ENCODE measurements around the gene NEGR1.

Gene NEGR1

GRCh38 chr1:71755441-71755840, 526.9 kb downstream of the NEGR1 start:
- Histone ChIP-seq H3K27ac (no peak overlapping the region), H3K4me3 (no peak overlapping the region)
- no peak for DNase-seq (ENCODE audit: low spot score)
- TF ChIP-seq CTCF (IDR thresholded peaks at IDR 0.05) = no peak

DNA sequence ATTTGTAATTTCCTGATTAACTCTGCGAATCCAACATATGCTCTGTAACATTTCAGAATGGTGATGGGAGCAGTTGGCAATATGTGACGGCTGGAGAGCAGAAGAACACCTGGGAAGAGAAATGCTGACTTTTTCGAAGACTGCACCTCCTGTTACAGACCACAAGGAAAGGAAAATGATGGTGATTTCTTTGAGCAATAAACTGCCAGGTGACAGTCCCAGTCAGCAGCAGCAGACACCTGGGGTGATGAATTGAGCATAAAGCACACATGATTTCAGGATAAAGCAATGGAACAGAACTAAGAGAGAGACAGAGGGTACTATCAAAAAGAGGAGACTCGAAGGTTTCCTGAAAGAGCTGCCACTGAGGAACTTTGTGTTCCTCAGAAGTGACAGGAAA, 528.6 kb downstream of the NEGR1 start:
- H3K27ac ChIP-seq = no peak overlapping the region
- no peak for DNase-seq (ENCODE audit: low spot score)
- no peak for TF ChIP-seq CTCF (IDR thresholded peaks at IDR 0.05)
- no peak overlapping the region for H3K4me3 ChIP-seq

DNA sequence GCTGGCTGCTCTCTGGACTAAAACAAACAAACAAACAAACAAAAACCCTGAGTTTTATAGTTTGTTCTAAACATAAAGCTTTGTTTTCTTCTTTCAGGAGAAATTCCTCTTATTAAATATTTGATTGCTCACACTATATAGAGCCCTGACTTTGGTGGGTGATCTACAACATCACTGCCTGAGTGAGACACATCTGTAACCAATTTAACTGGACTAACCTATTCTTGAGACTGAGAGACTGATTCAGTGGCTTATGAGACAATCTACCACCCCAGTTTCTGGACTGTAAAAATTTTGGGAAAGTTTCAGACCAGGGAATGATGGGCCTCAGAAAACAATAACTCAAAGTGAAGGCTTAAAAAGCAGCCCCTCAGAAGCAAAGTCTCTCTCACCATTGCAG, 537.0 kb downstream of the NEGR1 start:
- TF ChIP-seq CTCF (IDR thresholded peaks at IDR 0.05) = no peak
- Histone ChIP-seq H3K4me3 (no peak overlapping the region), H3K27ac (no peak overlapping the region)
- no peak for DNase-seq (ENCODE audit: low spot score)

- Histone ChIP-seq H3K27ac (no peak overlapping the region), H3K4me3 (no peak overlapping the region)
- DNase-seq (ENCODE audit: low spot score) = no peak
- no peak for TF ChIP-seq CTCF (IDR thresholded peaks at IDR 0.05)
Observed at GRCh38 chr1:71743862-71744261, 538.5 kb downstream of the NEGR1 start.

DNA sequence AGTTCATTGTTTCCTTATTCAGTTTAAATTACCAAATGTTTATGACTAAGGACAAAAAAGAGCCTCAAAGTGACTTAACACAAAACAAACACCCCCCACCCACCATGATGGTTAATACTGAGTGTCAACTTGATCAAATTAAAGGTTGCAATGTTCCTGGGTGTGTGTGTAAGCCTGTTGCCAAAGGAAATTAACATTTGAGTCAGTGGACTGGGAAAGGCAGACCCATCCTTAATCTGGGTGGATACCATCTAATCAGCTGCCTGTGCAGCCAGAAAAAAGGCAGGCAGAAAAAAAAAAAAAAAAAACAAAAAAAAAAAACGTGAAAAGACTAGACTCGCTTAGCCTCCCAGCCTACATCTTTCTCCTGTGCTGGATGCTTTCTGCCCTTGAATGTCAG, 543.4 kb downstream of the NEGR1 start:
- H3K4me3 ChIP-seq = no peak overlapping the region
- no peak for DNase-seq (ENCODE audit: low spot score)
- no peak for TF ChIP-seq CTCF (IDR thresholded peaks at IDR 0.05)
- H3K27ac ChIP-seq = no peak overlapping the region

GRCh38 chr1:71738256-71738655, 544.1 kb downstream of the NEGR1 start:
- Histone ChIP-seq H3K4me3 (no peak overlapping the region), H3K27ac (no peak overlapping the region)
- no peak for DNase-seq (ENCODE audit: low spot score)
- TF ChIP-seq CTCF (IDR thresholded peaks at IDR 0.05) = no peak

DNA sequence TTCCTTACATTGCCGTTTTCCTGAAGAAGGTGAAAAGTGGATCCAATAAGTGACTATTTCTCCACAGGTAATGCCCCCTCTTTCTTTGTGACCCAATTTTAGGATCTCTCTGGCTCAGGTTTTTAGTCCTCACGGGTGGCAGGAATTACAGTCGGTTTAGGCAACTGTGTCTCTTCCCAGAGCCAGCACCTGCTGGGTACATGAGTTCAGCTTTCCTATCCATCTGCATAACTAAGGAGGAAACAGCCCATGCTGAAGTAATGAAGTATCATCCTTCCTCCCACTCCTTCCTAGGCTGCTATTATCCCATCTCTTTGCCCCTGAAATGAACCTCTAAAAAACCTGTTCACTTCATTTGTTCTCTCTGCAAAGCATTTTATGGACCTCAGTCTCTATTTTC, 544.6 kb downstream of the NEGR1 start:
- DNase-seq (ENCODE audit: low spot score) = no peak
- no peak overlapping the region for H3K27ac ChIP-seq
- no peak for TF ChIP-seq CTCF (IDR thresholded peaks at IDR 0.05)

More for the DNA sequence above, 544.6 kb downstream of the NEGR1 start:
- H3K4me3 ChIP-seq = no peak overlapping the region
